ENCODE results near the gene PRDM13.

DNA sequence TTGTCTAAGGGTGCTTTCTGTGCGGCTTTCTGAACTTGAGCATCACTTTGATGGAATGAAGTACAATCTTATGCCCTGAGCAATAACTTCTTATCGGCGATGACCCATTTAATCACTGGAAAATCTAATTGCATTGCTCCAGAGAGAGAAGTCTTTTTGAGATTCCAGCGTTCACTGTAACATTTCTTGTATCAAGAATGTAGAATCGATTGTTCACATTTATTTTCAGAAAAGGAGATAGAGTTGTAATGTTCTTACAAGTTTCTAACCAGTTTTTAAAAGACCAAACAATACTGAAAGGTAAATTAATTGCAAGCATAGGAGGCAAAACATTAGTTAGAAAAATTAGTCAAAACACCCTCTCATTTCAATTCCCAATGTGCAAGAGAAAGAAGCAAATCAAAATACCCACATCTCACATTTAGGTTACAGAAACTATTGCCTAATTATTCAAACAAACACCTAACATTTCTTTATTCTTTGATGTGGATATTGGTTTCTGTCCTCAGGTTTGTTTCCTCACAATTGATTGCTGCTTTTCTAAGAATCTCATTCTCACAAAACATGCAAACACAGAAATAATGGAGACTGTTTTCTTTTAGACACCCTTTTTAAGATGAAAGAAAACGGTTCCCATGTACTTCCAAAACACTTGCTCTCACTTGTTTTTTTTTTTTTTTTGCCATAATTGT, 14.8 kb upstream of the PRDM13 start:
- TF ChIP-seq POLR2AphosphoS5 (IDR thresholded peaks at IDR 0.05; ENCODE audit: low read depth, low read length): no peak
- TF ChIP-seq, protein P1, sequence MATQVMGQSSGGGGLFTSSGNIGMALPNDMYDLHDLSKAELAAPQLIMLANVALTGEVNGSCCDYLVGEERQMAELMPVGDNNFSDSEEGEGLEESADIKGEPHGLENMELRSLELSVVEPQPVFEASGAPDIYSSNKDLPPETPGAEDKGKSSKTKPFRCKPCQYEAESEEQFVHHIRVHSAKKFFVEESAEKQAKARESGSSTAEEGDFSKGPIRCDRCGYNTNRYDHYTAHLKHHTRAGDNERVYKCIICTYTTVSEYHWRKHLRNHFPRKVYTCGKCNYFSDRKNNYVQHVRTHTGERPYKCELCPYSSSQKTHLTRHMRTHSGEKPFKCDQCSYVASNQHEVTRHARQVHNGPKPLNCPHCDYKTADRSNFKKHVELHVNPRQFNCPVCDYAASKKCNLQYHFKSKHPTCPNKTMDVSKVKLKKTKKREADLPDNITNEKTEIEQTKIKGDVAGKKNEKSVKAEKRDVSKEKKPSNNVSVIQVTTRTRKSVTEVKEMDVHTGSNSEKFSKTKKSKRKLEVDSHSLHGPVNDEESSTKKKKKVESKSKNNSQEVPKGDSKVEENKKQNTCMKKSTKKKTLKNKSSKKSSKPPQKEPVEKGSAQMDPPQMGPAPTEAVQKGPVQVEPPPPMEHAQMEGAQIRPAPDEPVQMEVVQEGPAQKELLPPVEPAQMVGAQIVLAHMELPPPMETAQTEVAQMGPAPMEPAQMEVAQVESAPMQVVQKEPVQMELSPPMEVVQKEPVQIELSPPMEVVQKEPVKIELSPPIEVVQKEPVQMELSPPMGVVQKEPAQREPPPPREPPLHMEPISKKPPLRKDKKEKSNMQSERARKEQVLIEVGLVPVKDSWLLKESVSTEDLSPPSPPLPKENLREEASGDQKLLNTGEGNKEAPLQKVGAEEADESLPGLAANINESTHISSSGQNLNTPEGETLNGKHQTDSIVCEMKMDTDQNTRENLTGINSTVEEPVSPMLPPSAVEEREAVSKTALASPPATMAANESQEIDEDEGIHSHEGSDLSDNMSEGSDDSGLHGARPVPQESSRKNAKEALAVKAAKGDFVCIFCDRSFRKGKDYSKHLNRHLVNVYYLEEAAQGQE (IDR thresholded peaks at IDR 0.05; ENCODE audit: insufficient read depth in 1 of 2, low read depth in 2 of 2, low read length in 2 of 2): no peak
